A673 (cell line): ENCODE data around the gene RASA2. TPM values are rescaled to one million over a fixed set of nuclear protein-coding genes. Genes with fewer than 3 reads are reported as not detected.

Experiments
- BruUV-seq: library from RNA; stranded (reverse); fragments of 400-500 nt; replicated peaks from 2 replicates; lab custom pipeline; 2021; lab: Mats Ljungman, UMichigan
- CTCF ChIA-PET: fragments of 300-600 bp; sonication (Branson Sonifier 250); formaldehyde crosslinking; loops from one replicate; lab custom pipeline; 2022; ENCODE audit warnings: antibody characterized with exemption; lab: Charles Lee
- POLR2A ChIA-PET: fragments of 300-600 bp; sonication (Branson Sonifier 250); formaldehyde crosslinking; loops from one replicate; lab custom pipeline; 2022; ENCODE audit warnings: antibody characterized with exemption; ENCODE audit not compliant: low non-redundant PET; lab: Charles Lee
- DNase-seq: peaks from one replicate; pipeline ENCODE4 v3.0.0-alpha.2; 2015; ENCODE audit warnings: low spot score
- H3K27ac ChIP-seq: fragments of 200-600 bp; sonication (generic); 2 replicates; pipeline ENCODE4 v1.5.1; 2016; ENCODE audit warnings: mixed run types, low read depth, mild to moderate bottlenecking, mixed read lengths, antibody characterized with exemption, low read length; ENCODE audit not compliant: poor library complexity, severe bottlenecking
- H3K27me3 ChIP-seq: fragments of 200-600 bp; sonication (generic); replicated peaks from 2 replicates; pipeline ENCODE4 v1.6.1; 2017; ENCODE audit warnings: mixed run types, low read depth, mild to moderate bottlenecking, mixed read lengths, antibody characterized with exemption, low read length; ENCODE audit not compliant: insufficient read depth, poor library complexity
- H3K36me3 ChIP-seq: fragments of 200-600 bp; sonication (generic); 2 replicates; pipeline ENCODE4 v1.6.1; 2016; ENCODE audit warnings: mixed run types, mild to moderate bottlenecking, mixed read lengths, antibody characterized with exemption, low read length; ENCODE audit not compliant: insufficient read depth, poor library complexity, severe bottlenecking
- H3K4me1 ChIP-seq: fragments of 200-600 bp; sonication (generic); 2 replicates; pipeline ENCODE4 v1.6.1; 2017; ENCODE audit warnings: mixed run types, mild to moderate bottlenecking, mixed read lengths, antibody characterized with exemption, low read length; ENCODE audit not compliant: insufficient read depth, poor library complexity, severe bottlenecking
- H3K4me3 ChIP-seq: fragments of 200-600 bp; sonication (generic); 2 replicates; pipeline ENCODE4 v1.5.1; 2016; ENCODE audit warnings: low read depth, mixed run types, mild to moderate bottlenecking, mixed read lengths, low read length; ENCODE audit not compliant: poor library complexity, severe bottlenecking
- H3K9me3 ChIP-seq: fragments of 200-600 bp; sonication (generic); 2 replicates; pipeline ENCODE4 v1.6.1; 2016; ENCODE audit warnings: mixed run types, low read depth, mild to moderate bottlenecking, mixed read lengths, antibody characterized with exemption, low read length; ENCODE audit not compliant: poor library complexity, severe bottlenecking
- EZH2 ChIP-seq: fragments of 200-600 bp; sonication (generic); IDR thresholded peaks from 2 replicates; pipeline ENCODE4 v1.6.1; 2017; ENCODE audit warnings: borderline replicate concordance, low read depth, mild to moderate bottlenecking, mixed read lengths, antibody characterized with exemption, low read length; ENCODE audit not compliant: poor library complexity, severe bottlenecking
- intact Hi-C: fragments of 100-400 bp; cut with micrococcal nuclease; formaldehyde crosslinking; loops from one replicate; pipeline ENCODE4 v1.10.0; 2022; ENCODE audit not compliant: unreplicated experiment
- total RNA-seq: library from RNA; stranded (reverse); gene quantifications from 2 replicates; pipeline ENCODE4 v1.2.3, GENCODE V29; 2021
- TF ChIP-seq, protein P1 (sequence below): fragments of 300-800, 200-600 bp; sonication (generic); conservative IDR thresholded peaks from 2 replicates; pipeline ENCODE4 v1.5.1; 2017; ENCODE audit warnings: low read depth, mild to moderate bottlenecking, antibody characterized with exemption, low read length, moderate library complexity, mixed read lengths

The RASA2 gene
- total RNA-seq, 1 experiment from 2014 or later: 17.1 TPM

DNA sequence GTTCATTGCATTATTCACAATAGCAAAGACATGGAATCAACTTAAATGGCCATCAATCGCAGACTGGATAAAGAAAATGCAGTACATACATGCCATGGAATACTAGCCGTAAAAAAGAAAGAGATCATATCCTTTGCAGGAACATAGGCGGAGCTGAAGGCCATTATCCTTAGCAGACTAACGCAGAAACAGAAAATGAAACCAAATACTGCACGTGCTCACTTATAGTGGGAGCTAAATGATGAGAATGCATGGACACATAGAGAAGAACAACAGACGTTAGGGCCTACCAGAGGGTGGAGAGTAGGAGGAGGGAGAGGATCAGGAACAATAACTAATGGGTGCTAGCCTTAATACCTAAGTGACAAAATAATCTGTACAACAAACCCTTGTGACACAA, 57.9 kb downstream of the RASA2 start:
- no peak for TF ChIP-seq EZH2
- TF ChIP-seq, protein P1, sequence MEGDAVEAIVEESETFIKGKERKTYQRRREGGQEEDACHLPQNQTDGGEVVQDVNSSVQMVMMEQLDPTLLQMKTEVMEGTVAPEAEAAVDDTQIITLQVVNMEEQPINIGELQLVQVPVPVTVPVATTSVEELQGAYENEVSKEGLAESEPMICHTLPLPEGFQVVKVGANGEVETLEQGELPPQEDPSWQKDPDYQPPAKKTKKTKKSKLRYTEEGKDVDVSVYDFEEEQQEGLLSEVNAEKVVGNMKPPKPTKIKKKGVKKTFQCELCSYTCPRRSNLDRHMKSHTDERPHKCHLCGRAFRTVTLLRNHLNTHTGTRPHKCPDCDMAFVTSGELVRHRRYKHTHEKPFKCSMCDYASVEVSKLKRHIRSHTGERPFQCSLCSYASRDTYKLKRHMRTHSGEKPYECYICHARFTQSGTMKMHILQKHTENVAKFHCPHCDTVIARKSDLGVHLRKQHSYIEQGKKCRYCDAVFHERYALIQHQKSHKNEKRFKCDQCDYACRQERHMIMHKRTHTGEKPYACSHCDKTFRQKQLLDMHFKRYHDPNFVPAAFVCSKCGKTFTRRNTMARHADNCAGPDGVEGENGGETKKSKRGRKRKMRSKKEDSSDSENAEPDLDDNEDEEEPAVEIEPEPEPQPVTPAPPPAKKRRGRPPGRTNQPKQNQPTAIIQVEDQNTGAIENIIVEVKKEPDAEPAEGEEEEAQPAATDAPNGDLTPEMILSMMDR: no peak
- DNase-seq: no peak
- Histone ChIP-seq H3K4me3 (no peak overlapping the region), H3K4me1 (peaks cover under 1% of the 10 kb centered on the region), H3K27ac (no peak overlapping the region), H3K9me3 (peaks cover 28% of the 10 kb centered on the region), H3K27me3 (no peaks in the 10 kb centered on the region), H3K36me3 (peaks cover 23% of the 10 kb centered on the region)
- TSS peak; percentile 11 for BruUV-seq
- POLR2A ChIA-PET: no interaction called here
- CTCF ChIA-PET: interaction anchor here (0.5 kb wide), 1 partner anchor 238 kb away, joined by 3 read pairs; no protein-coding TSS in a partner anchor
- intact Hi-C loops: no loop called here

DNA sequence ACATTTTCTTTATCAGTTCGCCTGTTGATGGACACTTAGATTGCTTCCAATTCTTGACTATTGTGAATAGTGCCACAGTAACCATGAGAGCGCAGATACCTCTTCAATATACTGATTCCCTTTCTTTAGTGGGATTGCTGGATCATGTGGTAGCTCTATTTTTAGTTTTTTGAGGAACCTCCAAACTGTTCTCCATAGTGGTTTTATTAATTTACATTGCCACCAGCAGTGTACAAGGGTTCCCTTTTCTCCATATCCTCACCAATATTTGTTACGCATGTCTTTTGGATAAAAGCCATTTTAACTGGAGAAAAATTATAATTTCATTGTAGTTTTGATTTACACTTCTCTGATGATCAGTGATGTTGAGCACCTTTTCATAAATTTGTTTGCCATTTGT, 59.3 kb downstream of the RASA2 start:
- Histone ChIP-seq H3K9me3 (peaks cover 28% of the 10 kb centered on the region), H3K4me1 (no peaks in the 10 kb centered on the region), H3K27me3 (no peaks in the 10 kb centered on the region), H3K4me3 (no peak overlapping the region), H3K36me3 (peaks cover 23% of the 10 kb centered on the region), H3K27ac (no peak overlapping the region)
- TF ChIP-seq, protein P1: no peak
- TF ChIP-seq EZH2: no peak
- DNase-seq: no peak
- intact Hi-C loops: no loop called here
- ChIA-PET POLR2A (no interaction called here), CTCF (no interaction called here)
- no TSS peak for BruUV-seq

DNA sequence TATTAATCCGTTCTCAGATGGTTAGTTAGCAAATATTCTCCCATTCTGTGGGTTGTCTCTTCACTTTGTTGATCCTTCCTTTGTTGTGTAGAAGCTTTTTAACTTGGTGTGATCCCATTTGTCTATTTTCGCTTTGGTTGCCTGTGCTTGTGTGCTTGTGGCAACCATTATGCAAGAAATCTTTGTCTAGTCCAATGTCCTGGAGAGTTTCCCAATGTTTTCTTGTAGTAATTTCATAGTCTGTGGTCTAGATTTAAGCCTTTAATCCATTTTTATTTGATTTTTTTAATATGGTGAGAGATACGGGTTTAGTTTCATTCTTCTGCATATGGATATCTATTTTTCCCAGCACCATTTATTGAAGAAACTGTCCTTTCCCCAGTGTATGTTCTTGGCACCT, 59.8 kb downstream of the RASA2 start:
- Histone ChIP-seq H3K4me3 (no peak overlapping the region), H3K36me3 (peaks cover 23% of the 10 kb centered on the region), H3K27me3 (no peaks in the 10 kb centered on the region), H3K9me3 (peaks cover 28% of the 10 kb centered on the region), H3K27ac (no peak overlapping the region), H3K4me1 (no peaks in the 10 kb centered on the region)
- no TSS peak for BruUV-seq
- POLR2A ChIA-PET: no interaction called here
- CTCF ChIA-PET: interaction anchor here (0.6 kb wide), 1 partner anchor 14 kb away, joined by 4 read pairs; no protein-coding TSS in a partner anchor
- intact Hi-C loops: no loop called here
- TF ChIP-seq, protein P1: no peak
- no peak for TF ChIP-seq EZH2
- DNase-seq: no peak
